CD4-positive, alpha-beta T cell treated with Interleukin-6 at 100 ng/mL for 8 hours (primary cell): Measurements from ENCODE around the gene ARHGAP15.

ENCODE experiments used
- DNase-seq: peaks from one replicate; pipeline ENCODE4 v3.0.0-alpha.2; 2020; ENCODE audit warnings: mixed read lengths, low spot score

Gene ARHGAP15

DNA sequence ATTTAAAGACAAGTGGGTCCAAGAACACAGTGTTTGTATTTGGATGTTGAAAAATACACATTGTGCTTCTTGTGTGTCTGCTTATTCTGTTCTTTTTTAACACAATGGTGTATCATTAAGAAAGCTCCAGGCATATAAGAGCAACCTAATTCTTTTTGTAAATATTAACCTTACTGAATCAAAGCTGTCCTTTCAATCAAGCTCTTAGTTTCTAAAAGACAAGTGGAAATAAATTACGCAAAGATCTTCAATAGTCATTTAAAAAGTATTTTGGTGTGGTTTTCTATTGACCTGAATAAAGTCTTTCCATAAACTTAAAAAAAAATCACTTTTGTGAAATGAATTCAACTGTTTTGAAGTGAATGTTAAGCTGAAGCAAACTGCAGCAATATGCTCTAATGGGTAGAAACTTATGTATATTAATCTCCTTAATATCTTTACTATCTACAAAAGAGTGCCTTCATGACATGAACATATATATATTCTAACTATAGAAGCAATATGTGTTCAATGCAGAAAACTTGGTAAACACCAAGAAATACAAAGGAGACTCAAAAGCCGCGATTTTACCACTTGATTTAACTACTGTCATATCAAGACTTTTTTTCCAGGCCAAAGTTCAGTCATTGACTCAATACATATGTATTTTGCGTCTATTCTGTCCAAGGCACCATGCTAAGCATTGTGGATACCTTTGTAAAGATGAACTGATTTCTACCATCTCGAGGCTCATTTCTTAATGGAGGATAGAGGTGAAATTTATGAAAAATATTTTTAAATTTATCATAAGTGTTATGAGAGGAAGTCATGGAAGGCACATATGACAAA lies 97.7 kb downstream of the ARHGAP15 start:
- DNase-seq: no peak

- no peak for DNase-seq
Observed at GRCh38 chr2:143229411-143229810, 100.2 kb downstream of the ARHGAP15 start.

DNA sequence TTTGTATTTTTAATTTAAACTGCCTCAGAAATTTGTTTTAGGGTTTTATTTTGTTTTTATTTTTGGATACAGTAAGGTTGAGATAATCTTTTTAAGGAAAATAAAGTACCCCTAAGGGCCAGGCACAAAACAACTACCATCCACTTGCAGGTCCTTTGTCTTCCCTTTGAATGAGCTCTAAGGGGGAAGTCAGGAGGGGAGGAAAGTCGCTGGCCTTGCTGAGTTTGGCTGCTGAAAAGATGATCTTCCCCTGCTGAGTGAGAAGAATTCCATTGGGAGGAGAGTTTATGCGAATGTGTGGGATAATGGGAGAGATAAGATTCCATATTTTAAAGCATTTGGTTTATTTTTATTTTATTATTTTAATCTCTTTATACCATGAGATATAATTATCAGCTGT lies 100.7 kb downstream of the ARHGAP15 start:
- no peak for DNase-seq

GRCh38 chr2:143230506-143231253 lies 101.5 kb downstream of the ARHGAP15 start:
- DNase-seq: no peak

GRCh38 chr2:143231254-143231645 lies 102.0 kb downstream of the ARHGAP15 start:
- no peak for DNase-seq

DNA sequence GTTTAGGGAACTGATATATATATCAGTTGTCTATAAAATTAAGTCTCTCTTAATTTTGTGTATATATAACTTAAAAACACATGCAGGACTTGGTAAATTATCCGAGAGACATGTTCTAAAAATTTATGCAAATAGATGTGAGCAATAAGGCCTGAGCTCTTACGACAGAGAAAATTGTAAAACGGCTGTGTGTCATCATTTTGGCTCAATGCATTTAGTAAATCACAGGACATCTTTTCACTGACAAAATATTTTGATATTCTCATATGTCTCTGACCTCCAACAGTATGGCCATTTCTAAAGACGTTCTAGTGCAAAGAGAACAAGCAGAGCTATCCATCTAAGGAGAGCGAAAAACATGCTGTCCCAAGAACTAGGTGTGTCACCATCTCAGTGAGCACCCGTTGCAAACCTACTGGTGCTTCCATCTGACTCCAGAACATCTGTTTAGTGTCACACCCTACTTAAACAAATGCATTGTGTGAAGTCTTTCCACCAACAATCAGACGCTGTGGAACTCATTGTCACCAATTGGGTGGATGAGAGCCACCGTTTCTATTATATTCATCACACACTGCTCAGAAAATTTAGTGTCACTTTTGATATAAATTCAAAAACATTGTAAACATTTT lies 108.0 kb downstream of the ARHGAP15 start:
- DNase-seq: no peak

GRCh38 chr2:143241403-143242088 lies 112.3 kb downstream of the ARHGAP15 start:
- no peak for DNase-seq

DNA sequence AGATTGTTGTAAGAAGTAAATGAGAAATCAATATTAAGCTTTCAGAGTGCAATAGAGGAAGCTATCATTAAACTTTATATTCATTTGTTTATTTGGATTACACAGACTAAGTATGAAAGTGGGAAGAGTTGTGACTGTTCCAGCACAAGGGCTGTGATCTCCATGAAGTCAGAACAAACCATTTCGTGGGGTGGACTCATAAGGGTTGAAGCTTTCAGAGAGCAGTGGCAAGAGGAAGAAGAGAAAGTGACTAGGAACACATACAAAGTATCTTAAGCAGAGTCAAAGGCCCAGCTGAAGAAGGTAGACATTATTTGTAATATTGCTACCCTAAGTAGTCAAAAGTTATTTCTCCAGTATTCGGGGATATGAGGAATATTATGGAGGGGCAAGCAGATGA lies 117.0 kb downstream of the ARHGAP15 start:
- no peak for DNase-seq

DNA sequence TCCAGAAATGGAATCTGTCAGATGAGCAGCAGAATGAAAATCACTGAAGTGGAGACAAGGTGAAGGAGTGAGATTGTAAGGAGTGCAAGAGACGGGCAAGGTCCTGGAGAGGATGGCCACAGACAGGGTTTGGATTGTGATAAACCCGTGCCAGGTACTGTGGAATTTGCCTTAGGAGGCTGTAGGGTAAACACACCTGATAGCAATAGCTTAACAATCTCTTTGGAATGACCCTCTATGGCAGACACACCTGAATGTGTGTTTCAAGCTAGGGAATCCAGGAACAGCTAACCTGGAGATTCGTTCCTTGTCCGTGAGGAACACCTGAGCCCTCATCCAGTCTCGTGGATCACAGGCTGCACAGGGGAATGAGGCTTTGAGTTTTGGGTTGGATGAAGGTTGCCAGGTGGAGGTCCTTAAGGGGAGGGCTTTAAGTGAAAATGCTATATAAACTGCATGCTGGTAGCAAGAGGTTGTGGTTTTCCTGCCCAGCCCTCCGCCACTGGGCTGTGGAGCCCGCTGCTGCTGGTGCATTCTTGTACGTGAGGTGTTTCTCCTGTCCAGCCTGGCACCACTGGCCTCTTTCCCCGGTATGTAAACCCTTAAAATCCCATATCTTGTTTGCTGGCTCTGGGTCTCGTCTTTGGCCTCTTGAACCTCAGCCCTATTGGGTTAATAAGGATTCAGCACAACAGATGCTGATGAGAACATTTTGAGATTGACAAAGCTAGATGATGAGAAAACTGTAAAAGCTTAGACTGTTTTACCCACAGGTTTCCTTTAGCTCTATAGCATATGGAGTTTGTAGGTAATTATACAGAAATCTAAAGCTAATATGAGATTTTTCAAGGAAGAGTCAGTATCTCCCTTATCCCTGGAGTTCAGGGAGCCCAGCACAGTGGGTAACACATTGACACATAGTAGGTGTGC lies 117.9 kb downstream of the ARHGAP15 start:
- peak; percentile 57 for DNase-seq

DNA sequence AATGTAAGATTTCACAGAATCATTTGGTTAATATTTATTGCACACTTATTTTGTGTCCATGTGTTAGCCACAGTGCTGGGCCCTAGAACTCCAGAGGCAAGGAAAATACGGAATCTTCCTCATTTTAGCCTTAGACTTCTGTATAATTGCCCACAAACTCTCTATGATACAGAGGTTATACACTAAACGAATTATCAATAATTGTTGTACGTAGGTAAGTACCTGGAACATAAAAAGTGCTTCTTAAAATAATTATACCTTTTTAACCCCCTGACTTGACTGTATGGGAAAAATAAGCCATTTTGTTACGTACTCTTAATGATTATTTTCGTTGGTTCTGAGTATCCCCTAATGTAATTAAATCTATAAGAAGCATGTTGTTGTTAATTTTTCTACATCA lies 119.4 kb downstream of the ARHGAP15 start:
- no peak for DNase-seq

DNA sequence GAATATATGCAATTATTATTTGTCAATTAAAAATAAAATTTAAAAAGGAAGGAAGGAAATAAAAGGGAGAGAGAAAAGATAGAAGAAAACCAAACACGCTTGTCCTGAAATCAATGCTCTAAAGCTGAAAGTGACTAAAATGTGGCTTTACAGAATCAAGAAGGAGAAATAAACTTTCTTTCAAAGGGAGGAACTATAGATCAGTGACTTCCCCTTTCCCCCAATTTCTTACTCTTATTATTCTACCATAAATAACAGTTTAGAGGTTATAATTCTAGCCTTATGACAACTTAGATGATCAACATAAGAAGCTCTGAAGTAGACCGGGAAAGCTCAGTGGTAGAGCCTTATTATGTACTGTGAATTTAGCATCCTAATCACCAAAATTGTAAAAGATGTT lies 122.5 kb downstream of the ARHGAP15 start:
- DNase-seq: no peak

GRCh38 chr2:143252138-143252907 lies 123.1 kb downstream of the ARHGAP15 start:
- DNase-seq: no peak

- peak; percentile 49 for DNase-seq
Observed at GRCh38 chr2:143254110-143254509, 124.9 kb downstream of the ARHGAP15 start.

DNA sequence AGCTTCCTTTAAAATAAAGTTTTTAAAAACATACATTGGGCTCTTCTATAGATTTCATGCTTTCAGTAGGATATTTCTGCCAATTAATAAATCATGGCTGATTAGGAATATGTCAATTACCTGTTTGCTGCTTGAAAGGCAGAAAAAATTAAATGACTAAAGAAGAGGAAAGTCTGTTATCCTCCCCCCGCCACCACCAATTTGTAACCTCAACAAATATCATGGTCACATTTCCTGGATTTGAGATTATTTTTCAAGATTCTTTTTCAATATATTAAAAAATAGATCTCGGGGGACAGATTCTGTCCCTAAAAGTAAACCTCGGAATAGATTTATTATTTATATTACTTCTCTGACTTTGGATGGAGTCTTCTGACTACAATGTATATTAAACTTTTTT lies 125.9 kb downstream of the ARHGAP15 start:
- no peak for DNase-seq

DNA sequence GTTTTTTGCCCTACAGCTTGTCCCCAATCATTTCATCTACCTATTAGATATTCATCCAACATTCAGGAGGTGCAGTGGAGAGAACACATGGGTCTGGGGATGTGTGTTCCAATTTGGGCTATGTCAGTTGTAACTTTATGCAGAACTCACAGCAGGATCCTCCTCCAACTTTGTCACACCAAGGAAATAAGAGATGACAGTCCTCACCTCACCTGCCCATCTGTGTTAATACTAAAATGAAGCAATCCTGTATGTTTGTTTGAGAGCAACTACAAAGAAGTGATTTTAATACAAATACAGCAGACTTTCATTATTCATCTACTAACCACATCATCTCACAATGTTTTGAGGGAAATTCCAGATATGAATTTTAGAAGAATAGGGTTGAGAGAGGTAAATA lies 126.7 kb downstream of the ARHGAP15 start:
- DNase-seq: no peak

- DNase-seq: peak; percentile 65
Observed at GRCh38 chr2:143258126-143258892, 129.1 kb downstream of the ARHGAP15 start.

GRCh38 chr2:143259368-143259958 lies 130.2 kb downstream of the ARHGAP15 start:
- DNase-seq: peak; percentile 77

- DNase-seq: peak; percentile 71
Observed at GRCh38 chr2:143261986-143262385, 132.8 kb downstream of the ARHGAP15 start.

DNA sequence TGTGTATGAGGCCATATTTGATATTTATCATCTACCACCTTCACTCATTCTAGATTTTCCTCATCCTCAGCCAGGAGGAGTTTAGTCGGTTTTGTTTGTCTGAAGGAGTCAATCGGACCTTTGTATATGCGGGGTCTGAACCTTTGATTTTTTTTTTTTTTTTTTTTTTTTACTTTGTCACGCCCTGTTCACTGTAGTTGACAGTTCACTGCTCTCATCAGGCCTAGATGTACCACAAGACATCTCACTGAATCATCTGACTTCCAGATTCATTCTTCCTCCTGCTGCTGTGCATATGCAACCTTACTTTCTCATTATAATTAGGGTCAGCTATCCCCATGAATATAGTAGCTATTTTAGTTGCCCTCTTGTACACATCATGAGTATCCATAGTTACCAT lies 133.2 kb downstream of the ARHGAP15 start:
- no peak for DNase-seq
